Brain microvascular endothelial cell (primary cell): ENCODE data around the gene AGBL1.

Source experiments
- DNase-seq: peaks from one replicate; pipeline ENCODE4 v3.0.0-alpha.2; 2020
- H3K27ac ChIP-seq: fragments of 250-450 bp; sonication (Bioruptor Pico); 2 replicates; pipeline ENCODE4 v1.5.1; 2020; ENCODE audit warnings: mild to moderate bottlenecking, moderate library complexity
- H3K27me3 ChIP-seq: fragments of 250-450 bp; sonication (Bioruptor Pico); replicated peaks from 2 replicates; pipeline ENCODE4 v1.5.1; 2020; ENCODE audit warnings: mild to moderate bottlenecking
- H3K36me3 ChIP-seq: fragments of 250-450 bp; sonication (Bioruptor Pico); replicated peaks from 2 replicates; pipeline ENCODE4 v1.5.1; 2020; ENCODE audit warnings: mild to moderate bottlenecking
- H3K4me3 ChIP-seq: 2 replicates; pipeline ENCODE4 v1.5.1; 2011; ENCODE audit warnings: low read depth, mild to moderate bottlenecking, control low read depth, low read length, moderate library complexity
- CTCF ChIP-seq: IDR thresholded peaks from 2 replicates; pipeline ENCODE4 v1.5.1; 2011; ENCODE audit warnings: low read depth, mild to moderate bottlenecking, moderate library complexity, low read length, control low read depth, inconsistent platforms; ENCODE audit errors: missing control alignments
- in situ Hi-C: cut with HindIII; loops from 2 replicates; pipeline ENCODE4 v1.10.0; 2017; ENCODE audit warnings: low sequenced_read_pairs, low pct_ligation_motif_present

AGBL1 gene

DNA sequence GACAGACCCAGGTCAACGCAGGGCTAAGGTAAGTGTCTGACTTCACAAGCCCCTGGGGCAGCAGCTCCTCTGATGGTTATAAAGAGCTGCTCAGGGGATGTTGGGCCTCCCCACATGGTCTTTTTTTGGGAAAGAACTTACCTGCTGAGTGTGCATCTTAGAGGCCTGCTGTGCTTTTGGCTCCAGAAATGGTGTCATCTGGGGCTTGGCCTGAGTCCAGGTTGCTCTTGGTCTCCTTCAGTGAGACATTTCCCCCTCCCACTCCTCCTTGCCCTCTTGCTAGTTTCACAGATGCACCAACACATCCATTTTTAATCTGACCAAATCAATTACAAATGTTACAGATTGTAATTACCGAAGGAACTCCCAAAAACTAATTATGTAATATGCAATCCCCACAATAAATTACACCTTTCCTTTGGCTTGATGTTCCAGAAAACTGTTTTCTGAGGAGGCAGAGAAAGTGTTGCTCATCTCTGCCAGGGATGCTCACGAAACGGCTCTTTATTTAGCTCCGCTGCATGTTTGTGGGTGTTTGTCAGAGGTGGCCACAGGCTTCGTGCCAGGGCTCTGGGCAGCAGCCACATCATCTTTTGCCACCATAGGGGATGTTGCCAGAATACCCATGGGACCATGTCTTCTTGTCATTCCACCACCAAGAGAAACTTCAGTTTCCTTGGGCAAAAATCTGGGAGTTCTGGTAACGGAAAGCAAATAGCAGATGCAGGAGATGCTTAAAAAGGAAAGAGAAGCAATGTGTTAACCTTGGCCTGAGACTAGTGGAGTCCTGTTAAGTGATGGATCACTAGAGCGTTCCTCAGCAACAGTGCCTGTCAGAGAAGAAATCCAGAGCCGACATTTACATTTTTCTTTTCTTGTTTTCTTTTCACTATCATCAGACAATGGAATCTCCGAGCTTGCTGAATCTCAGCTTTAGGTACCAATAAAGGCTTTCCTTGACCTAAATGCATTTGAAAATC lies 799.9 kb downstream of the AGBL1 start:
- H3K27ac ChIP-seq: no peak overlapping the region
- no peak for DNase-seq
- no peak for TF ChIP-seq CTCF
- H3K27me3 ChIP-seq: no peaks in the 10 kb centered on the region
- no peak overlapping the region for H3K4me3 ChIP-seq
- no peaks in the 10 kb centered on the region for H3K36me3 ChIP-seq
- in situ Hi-C loops: no loop called here

- in situ Hi-C loops: no loop called here
- no peak for DNase-seq
- Histone ChIP-seq H3K27ac (no peak overlapping the region), H3K4me3 (no peak overlapping the region), H3K27me3 (no peaks in the 10 kb centered on the region), H3K36me3 (no peaks in the 10 kb centered on the region)
- no peak for TF ChIP-seq CTCF
Observed at GRCh38 chr15:86885616-86886015, 805.9 kb downstream of the AGBL1 start.

- no peaks in the 10 kb centered on the region for H3K27me3 ChIP-seq
- H3K4me3 ChIP-seq: no peak overlapping the region
- DNase-seq: peak; percentile 68
- TF ChIP-seq CTCF: no peak
- in situ Hi-C loops: no loop called here
- H3K27ac ChIP-seq: no peak overlapping the region
- H3K36me3 ChIP-seq: no peaks in the 10 kb centered on the region
Observed at GRCh38 chr15:86892774-86893449, 813.2 kb downstream of the AGBL1 start.

GRCh38 chr15:86894269-86894668 lies 814.6 kb downstream of the AGBL1 start:
- H3K4me3 ChIP-seq: no peak overlapping the region
- H3K27ac ChIP-seq: no peak overlapping the region
- no peak for TF ChIP-seq CTCF
- in situ Hi-C loops: no loop called here
- H3K36me3 ChIP-seq: no peaks in the 10 kb centered on the region
- DNase-seq: no peak
- no peaks in the 10 kb centered on the region for H3K27me3 ChIP-seq

DNA sequence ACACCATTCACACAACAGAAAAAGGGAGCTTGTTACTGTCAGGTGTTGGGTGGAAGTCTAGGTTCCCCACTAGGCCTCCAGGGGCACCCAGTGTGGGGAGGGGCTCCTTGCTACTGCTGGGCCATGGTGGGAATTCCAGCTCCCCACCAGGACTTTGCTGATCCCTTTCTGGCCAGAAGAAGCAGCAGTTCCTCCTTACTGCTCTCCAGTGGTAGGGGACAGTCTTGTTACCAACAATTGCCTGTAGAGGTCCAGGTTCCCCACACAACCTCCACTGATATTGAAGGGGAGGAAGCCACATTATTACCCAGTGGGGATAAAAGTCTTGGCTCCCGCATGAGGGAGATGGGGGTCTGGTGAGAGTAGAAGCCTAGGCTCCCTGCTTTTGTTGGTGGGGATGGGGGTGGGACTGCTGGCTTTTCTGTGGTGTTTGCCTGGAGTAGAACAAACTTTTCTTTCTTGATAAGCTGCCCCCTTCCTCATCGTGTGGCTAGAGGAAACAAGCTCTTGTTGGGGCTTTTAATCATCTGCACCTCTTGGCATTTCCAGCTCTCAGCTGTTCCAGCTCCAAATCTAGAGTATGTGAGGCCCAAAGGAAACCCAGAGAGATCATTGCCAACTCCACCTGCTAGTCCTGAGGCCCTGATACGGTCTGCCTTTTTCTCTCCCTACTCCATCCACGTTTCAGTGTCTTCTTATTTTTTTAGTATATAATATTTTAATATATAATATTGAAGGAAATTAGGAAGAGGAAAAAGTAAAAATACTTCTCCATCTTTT lies 824.2 kb downstream of the AGBL1 start:
- H3K27ac ChIP-seq: no peak overlapping the region
- in situ Hi-C loops: no loop called here
- H3K36me3 ChIP-seq: no peaks in the 10 kb centered on the region
- DNase-seq: no peak
- no peak for TF ChIP-seq CTCF
- H3K4me3 ChIP-seq: no peak overlapping the region
- H3K27me3 ChIP-seq: no peaks in the 10 kb centered on the region
